Suppressor macrophage treated with lipopolysaccharide for 1 hour (primary cell): Measurements from ENCODE around the gene BRINP1.
"Not testable (repeated sequence)": the region's sequence is repeated elsewhere in the genome, so short reads cannot be mapped to it uniquely, and the experiment has no call there.

ENCODE experiments used
- DNase-seq, 3 donors: peaks; one replicate each; pipeline ENCODE4 v3.0.0-alpha.2; 2020 to 2022

The BRINP1 gene

GRCh38 chr9:119184265-119184936 is 184.8 kb downstream of the BRINP1 start:
- no peak for DNase-seq

DNA sequence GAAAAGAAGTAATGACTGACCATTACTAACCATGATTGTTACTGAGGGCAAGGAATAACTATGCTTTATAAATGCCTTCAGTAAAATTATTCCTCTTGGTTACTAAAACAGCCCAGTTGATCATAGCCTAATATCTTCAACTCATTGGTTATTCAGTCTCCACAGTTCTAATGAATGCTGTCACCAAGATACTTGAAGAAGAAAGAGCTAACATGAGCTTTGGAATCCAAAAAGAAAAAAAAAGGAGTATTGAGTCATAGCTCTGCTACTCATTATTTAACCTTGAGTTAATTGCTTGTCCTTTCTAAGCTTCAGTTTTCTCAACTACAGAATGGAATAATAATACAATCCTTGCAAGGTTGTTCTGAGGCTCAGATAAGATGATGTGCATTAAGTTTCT is 187.7 kb downstream of the BRINP1 start:
- DNase-seq, result no peak

GRCh38 chr9:119180897-119181296 is 188.3 kb downstream of the BRINP1 start:
- DNase-seq, result no peak

GRCh38 chr9:119179701-119180100 is 189.5 kb downstream of the BRINP1 start:
- no peak for DNase-seq

DNA sequence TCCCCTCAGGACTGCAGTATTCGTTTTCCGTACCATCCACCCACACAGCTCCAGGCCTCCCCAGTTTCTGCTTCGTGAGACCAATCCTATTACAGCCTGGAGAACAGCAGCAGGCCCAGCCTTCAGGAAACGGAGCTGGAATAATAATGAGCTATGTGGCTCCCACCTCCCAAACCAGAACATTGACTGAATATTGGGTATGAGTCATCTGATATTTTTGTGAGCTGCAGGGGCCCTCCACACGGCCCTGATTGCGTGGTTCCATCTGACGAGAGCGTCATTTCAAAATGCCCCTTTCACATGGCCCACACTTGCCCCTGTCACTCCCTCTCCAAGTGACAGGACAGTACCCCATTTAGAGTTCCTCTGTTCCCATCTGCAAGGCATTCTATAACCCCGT is 192.0 kb downstream of the BRINP1 start:
- no peak for DNase-seq

DNA sequence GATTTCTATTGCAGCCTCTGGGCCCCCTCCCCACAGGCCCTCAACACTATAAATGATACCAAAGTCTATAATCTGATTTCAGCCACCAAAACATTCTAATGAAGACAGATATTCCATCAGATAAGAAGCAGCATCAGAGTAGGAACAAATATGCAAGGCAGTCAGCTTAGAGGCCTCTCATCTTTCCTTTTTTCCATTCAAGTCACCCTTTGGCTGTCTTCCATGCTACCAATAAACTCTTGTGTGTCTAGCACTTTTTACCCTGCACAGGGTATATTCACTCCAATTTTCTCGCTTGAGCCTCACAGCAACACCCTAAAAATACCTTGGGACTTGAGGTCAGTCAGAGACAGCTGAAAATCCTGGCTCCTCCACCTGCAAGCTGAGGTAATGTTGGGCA is 193.7 kb downstream of the BRINP1 start:
- no peak for DNase-seq

DNA sequence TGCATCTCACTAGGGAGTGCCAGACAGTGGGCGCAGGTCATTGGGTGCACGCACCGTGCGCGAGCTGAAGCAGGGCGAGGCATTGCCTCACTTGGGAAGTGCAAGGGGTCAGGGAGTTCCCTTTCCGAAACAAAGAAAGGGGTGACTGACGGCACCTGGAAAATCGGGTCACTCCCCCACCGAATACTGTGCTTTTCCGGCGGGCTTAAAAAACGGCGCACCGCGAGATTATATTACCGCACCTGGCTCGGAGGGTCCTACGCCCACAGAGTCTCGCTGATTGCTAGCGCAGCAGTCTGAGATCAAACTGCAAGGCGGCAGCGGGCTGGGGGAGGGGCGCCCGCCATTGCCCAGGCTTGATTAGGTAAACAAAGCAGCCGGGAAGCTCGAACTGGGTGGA is 200.0 kb downstream of the BRINP1 start:
- not testable (repeated sequence) for DNase-seq

DNA sequence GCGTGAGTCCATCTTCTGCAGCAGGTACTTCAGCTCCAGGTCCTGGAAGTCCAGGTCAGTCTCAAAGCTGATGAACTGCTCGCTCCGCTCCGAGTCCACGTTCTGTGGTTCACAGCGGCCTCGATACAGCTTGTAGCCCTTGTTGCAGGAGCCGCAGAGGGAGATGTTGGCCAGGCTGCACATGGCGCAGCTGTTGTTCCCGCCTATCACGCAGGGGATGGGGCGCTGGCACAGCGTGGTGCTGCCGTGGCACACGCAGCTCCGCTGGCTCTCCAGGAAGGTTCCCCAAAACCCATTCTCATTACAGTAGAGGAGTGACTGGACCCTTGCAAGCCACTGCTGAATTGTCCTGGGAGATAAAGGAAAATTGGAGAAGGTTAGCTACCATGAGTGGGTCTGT is 201.4 kb downstream of the BRINP1 start:
- no peak for DNase-seq

DNA sequence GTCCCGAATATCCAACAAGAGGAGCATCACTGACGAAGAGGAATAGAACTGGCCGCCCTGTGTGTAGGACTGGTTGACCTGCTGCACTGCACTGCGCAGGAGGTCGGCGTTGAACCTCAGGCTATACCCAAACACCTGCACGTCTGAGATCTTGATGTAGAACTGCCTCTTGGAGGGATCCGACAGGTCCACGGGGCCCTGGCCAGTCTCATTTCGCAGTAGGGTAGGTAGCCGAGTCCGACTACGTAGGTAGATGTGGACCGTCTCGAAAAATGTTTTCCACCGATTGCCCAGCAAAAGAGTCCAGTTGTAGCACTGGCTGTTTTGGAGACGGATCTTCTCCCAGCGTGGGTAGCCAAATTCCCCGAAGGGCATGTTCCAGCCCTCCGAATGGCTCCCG is 202.0 kb downstream of the BRINP1 start:
- no peak for DNase-seq

- DNase-seq, result no peak
These were observed 203.1 kb downstream of the BRINP1 start for GRCh38 chr9:119166096-119166495.

- no peak for DNase-seq
These were observed 204.1 kb downstream of the BRINP1 start for GRCh38 chr9:119165131-119165530.

DNA sequence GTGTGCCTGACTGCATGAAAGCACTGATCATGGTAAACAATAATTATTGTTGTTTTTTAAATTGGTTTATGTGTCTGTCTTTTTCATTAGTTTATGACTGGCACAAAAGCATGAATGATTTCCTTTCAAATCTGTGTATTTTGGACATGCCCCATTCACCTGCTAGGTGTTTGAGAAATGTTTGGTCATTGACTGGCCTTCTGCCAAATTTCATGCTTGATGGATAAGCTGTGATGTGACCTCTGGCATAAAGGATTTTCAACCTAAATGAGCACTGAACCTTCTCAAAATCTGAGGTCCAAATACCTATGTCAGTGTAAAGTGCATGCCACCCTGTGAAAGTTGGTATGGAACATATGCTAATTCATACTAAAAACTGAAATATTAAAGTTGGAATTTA is 204.5 kb downstream of the BRINP1 start:
- no peak for DNase-seq

DNA sequence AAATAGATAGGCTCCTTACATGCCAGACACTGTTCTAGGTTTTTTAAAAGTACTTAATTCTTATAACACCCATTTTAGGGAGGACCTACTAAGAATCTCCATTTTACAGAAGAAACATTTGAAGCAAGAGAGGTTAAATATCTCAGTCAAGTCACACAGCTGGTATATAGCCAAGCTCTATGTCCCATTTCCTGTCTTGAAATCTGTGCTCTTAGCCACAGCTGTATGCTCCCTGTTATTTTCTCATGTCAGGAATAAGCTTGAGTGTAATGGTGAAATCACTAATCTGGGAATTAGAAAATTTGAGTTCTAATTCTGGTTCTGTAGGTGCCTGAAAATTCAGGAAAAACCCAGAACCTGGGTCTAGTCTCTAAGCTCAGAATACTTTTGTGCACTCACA is 208.7 kb downstream of the BRINP1 start:
- DNase-seq, result no peak

DNA sequence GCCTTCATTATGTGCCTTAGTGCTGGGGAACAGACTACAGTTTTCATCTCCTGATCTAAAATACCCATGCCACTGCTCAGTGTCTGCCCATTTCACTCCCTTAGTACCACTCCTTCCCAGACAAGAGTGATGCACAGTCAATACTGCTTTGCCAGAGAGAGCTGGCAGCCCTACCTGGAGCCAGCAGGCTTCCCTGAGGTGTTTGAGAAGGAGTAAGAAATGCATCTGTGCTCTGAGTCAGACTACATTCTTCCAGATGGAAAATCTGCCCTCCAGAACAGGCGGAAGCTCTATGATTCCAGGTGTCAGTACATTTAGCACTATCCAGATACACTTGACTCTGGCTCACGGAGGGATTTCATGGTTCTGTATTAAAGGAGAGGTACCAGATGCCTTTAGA is 209.8 kb downstream of the BRINP1 start:
- DNase-seq, result no peak

- DNase-seq, result no peak
These were observed 212.0 kb downstream of the BRINP1 start for GRCh38 chr9:119157196-119157595.

GRCh38 chr9:119156354-119156753 is 212.9 kb downstream of the BRINP1 start:
- DNase-seq, result no peak

- DNase-seq, result no peak
These were observed 214.7 kb downstream of the BRINP1 start for GRCh38 chr9:119154527-119154926.

DNA sequence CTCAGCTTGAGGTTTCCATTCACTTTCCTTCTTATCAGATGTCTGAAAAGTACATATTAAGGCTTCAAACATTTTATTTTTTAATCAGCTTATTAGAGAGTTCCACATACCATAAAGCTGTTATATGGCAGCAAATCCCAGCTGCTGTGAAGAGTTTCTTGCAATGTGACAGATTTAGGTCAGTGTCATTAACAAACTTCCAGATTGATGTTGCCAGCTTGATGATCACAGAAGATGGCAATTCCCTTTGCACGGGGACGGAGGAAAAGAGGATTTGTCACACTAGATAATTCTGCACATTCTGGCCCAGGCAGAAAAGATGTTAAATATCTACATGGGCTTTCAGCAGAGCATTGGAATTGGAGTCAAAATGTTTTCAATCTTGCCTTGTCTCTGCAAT is 215.8 kb downstream of the BRINP1 start:
- no peak for DNase-seq

GRCh38 chr9:119148855-119149254 is 220.4 kb downstream of the BRINP1 start:
- no peak for DNase-seq

GRCh38 chr9:119137479-119137878 is 231.8 kb downstream of the BRINP1 start:
- DNase-seq, result no peak

DNA sequence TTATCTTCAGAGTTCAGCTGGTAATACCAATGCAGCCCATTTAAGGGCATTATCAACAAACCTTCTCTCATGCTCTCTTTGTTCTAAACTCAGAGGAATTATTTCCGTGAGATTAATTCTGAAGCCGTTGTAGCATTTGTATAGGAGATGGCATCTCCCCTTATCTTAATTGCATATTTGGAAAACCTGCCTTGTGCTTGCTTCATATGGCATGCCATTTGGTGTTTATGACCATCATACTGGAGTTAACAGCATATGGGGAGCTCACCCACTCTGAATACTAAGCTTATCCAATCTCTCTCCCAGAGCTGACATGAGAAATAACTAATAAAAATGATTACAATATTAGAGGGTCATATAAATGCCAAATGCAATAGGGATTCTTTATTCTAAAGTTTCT is 243.2 kb downstream of the BRINP1 start:
- no peak for DNase-seq

GRCh38 chr9:119121899-119122298 is 247.3 kb downstream of the BRINP1 start:
- DNase-seq, result no peak

- DNase-seq, result no peak
These were observed 251.8 kb downstream of the BRINP1 start for GRCh38 chr9:119117409-119117808.
